Activated T-cell treated with anti-CD3 and anti-CD28 coated beads for 48 hours (primary cell): ENCODE results near the gene DCAF16.
"Not testable (repeated sequence)": the region's sequence is repeated elsewhere in the genome, so short reads cannot be mapped to it uniquely, and the experiment has no call there.

Experiments used
- DNase-seq: peaks from one replicate; pipeline ENCODE4 v3.0.0-alpha.2; 2020; ENCODE audit warnings: low read depth

DCAF16 gene

GRCh38 chr4:17810260-17811077 is at the start of gene DCAF16, which contains the start of gene NCAPG:
Gene DCAF16, minus strand, starts transcription at chr4:17810757. Its CDS starts 6,616 bp downstream, at chr4:17804141.
Gene NCAPG, plus strand, starts transcription at chr4:17810979. Its CDS starts 99 bp downstream, at chr4:17811078.
- peak; percentile 98 for DNase-seq

- no peak for DNase-seq
Observed at GRCh38 chr4:17859793-17860406, 49.3 kb upstream of the DCAF16 start.

GRCh38 chr4:17854036-17854435 is 43.5 kb upstream of the DCAF16 start:
- no peak for DNase-seq

GRCh38 chr4:17851959-17852358 is 41.4 kb upstream of the DCAF16 start:
- no peak for DNase-seq

GRCh38 chr4:17850295-17850694 is 39.7 kb upstream of the DCAF16 start:
- not testable (repeated sequence) for DNase-seq

GRCh38 chr4:17846266-17846665 is 35.7 kb upstream of the DCAF16 start:
- DNase-seq, result no peak

DNA sequence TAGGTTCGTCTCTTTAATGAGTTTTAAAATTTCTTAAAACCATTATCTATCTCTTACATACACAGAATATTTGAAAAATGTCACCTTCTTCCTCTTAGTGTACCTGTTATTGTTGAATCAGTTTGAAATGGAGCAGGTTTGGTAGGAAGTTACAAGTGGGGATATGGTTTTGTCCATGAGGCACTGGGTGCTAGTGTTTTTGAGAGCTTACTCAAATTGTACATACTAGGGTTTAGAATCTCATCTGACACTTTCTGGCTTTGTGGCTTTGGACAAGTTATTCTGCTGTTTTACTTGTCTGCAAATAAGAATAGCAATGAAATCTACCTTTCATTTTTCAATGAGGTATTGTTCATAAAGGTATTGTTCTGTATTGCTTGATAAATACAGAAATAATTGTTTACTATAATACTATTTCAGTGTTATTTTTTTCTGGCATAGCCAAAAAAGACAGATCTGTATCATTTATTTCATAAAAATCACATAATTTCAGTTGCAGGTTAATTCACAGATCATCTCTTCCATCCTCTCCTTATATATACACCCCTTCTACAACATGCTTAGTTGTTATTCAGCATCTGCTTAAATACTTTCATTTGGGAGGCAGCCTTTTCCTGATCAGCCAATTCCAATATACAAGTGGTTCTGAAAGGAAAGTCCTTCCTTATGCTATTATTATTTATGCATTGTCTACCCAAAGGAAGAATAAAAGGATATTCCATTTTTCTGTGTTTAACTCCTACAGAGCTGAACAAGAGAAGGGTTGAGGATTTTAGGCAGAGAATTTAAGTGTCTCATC is 13.5 kb upstream of the DCAF16 start:
- DNase-seq, result no peak

DNA sequence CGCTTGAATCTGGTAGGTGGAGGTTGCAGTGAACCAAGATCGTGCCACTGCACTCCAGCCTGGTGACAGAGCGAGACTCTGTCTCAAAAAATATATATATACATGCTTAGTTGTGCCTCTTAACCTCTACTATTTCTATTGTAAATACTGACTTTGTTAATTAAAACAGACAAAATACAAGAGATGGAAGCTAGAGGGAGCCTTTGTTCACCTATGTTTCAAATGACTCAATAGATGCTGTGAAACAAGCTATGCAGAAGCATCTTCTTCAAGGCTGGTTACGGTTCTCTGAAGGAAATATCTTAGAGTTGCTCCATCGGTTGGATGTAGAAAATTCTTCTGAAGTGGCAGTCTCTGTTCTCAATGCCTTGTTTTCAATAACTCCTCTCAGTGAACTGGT is 6.5 kb upstream of the DCAF16 start:
- DNase-seq, result no peak

- no peak for DNase-seq
Observed at GRCh38 chr4:17816142-17816541, 5.6 kb upstream of the DCAF16 start.

DNA sequence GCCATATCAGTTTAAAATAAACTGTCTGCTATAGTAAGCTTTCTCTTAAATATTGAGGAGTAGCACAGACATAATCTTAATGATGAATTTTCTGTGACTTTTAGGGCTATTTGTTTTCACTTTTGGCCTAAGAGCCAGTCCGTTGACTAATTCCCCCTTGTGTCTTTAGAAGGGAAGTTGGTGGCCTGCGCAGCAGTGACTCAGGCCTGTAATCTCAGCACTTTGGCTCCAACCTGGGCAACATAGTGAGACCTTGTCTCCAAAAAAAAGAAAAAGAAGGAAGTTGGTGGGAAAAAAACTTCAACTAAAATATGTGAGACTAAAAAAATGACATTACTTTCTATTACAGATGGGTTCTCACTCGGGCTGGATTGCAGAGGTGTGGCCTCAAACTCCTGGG is 3.6 kb upstream of the DCAF16 start:
- DNase-seq, result no peak

DNA sequence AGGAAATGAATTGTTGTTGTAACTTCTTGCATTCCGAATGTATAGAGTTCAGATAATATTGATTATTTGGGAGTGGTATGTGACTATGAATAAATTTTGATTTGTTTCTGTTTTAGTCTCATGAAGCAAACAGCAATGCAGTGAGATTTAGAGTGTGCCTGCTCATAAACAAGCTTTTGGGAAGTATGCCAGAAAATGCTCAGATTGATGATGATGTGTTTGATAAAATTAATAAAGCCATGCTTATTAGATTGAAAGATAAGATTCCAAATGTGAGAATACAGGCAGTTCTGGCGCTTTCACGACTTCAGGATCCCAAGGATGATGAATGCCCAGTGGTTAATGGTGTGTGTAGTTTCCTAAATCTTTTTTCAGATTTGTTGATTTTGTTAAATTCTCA is 2.2 kb upstream of the DCAF16 start:
- DNase-seq, result no peak

DNA sequence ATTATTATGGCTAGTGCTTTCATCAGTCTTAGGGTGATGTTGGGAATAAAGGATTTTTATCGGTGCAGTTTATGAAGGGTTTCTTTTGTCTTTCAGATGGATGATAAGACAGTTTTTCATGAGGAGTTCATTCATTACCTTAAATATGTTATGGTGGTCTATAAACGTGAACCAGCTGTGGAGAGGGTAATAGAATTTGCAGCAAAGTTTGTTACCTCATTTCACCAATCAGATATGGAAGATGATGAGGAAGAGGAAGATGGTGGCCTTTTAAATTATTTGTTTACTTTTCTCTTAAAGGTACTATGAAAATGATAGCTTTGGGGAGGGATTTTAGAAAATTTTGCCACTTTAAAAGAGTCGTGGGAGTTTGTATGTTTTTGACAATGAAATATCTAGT is 1.6 kb upstream of the DCAF16 start:
- no peak for DNase-seq

DNA sequence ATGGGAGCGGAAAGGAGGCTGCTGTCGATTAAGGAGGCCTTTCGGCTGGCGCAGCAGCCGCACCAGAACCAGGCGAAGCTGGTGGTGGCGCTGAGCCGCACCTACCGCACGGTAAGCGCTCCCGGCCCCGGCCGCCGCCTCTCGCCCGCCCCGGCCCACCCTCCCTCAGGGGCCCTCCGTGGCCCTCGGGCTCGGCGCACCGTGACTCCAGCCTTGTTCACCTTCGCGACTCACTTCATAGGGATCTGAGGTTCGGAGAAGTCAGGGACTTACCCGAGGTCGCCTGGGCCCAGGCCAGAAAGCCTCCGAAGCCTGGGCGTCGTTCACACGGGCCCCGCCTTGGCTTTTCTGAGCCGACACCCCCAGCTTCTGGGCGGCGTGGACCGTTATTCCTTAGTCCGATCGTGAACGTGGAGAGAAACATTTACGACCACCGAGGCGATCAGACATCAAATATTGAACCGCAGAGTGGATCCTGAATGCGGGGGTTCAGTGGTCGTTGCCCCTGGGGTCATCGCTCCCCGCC is 584 bp upstream of the DCAF16 start:
- peak; percentile 21 for DNase-seq

DNA sequence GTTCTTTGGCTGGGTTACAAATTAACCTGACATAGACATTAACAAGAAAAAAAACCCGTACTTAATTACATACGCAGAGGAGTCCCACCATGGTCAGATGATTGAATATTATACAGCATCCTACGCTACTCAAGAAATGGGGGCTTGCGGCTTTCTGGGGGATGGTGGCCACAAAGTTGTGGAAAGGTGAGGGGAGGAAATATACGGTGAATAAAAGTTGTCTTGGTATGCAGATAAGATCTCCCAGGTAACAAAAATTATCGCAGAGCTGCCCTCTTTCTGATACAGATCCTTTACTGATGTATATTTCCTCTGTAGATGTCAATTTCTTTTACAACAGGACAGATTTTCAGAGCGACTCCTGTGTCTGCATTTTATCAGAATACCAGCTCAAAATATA is 890 bp downstream of the DCAF16 start:
- no peak for DNase-seq

DNA sequence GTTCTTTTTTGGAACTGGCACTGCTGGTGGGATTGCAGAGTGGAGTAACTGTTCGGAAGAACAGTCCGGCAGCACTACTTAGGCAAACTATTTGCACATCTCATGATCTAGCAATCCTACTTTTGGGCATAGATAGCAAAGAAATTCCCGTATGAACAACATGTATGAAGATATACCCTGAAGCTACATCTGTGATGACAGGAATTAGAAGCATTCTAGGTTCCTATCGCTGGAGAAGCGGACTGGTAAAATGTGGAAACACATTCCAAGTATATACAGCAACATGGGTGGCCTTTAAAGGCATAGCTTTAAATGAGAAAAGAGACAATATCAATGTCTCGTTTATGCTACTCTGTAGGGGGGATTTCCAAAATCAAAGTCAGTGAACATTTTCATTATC is 3.1 kb downstream of the DCAF16 start:
- no peak for DNase-seq

- no peak for DNase-seq
Observed at GRCh38 chr4:17805580-17806155, 4.9 kb downstream of the DCAF16 start.

DNA sequence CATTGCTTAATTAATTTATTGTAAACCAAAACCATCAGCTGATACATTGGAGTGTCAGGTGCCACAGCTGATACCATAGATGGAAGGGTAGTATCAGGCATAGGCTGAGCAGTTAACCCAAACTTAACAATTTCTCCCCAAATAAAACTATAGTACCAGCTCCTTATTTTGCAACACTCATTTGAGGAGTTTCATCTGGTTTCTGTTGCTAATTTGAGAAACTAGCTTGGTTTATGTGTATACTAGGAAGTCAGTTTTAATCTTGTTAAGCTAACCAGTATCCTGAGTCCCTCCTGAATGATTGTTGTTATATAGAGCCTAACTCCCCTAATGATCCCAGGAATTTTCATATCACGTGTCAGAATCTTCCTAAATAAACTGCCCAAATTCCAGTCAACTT is 12.7 kb downstream of the DCAF16 start:
- no peak for DNase-seq

- DNase-seq, result no peak
Observed at GRCh38 chr4:17794730-17795129, 15.8 kb downstream of the DCAF16 start.

DNA sequence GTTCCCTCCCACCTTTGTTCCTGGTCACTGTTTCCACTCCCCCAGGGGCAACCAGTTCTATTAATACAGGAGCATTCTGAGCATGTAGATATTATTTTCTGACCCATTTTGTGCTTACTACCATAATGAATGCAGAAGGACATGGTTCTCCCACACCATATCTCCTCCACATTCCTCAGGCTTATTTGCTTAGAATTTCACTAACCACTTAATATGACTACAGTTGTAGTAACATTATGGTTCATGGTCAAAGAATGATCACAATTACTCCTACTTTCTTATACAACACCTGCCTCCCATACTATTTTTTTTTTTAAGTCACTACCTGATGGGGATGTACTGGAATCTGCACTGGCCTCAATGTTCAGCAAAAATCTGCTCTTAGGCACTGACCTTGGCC is 21.6 kb downstream of the DCAF16 start:
- no peak for DNase-seq

- no peak for DNase-seq
Observed at GRCh38 chr4:17787315-17787714, 23.2 kb downstream of the DCAF16 start.

DNA sequence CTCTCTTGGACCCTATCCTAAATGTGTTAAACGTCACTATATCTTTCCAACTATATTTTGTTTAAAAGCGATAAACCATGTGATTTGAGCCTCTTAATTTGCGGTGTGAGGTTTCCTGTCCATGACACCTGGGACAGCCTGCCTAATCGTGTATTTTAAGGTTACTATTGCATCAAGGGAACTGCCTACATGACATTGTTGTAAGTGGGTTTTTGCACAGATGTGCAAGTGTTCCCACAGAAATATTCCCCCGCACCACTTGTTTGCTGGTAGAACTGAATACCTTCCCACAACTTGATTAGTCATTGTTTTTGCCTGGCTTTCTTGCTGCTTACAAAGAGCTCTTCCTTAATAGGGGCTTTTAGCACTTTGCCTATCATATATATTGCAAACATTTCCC is 24.0 kb downstream of the DCAF16 start:
- no peak for DNase-seq

DNA sequence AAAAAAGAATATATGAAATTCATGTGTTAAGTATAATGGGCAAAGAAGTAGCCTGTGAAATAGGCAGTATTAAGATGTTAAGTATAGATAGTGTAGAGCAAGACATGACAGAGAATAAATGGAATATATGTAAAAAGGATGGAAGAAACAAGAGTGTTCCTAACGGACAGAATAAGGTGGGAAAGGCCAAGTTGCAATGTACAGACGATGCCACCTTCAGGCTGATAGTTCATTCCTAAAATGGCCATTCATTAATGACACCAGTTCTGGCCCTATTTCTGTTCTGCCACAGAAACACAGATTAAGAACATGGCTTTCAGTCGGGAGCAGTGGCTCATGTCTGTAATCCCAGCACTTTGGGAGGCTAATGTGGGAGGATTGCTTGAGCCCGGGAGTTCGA is 24.7 kb downstream of the DCAF16 start:
- DNase-seq, result no peak
